NCI-H748 (cell line): ENCODE data around the gene TNF.
"Not testable (repeated sequence)": the region's sequence is repeated elsewhere in the genome, so short reads cannot be mapped to it uniquely, and the experiment has no call there.

ENCODE experiments used
- DNase-seq: peaks from one replicate; lab custom pipeline; 2025; ENCODE audit not compliant: unreplicated experiment; lab: John Stamatoyannopoulos, UW

The TNF gene

GRCh38 chr6:31587791-31588777 lies 12.7 kb downstream of the TNF start:
- no peak for DNase-seq

GRCh38 chr6:31588871-31589650 lies 13.7 kb downstream of the TNF start:
- no peak for DNase-seq

- not testable (repeated sequence) for DNase-seq
Observed at GRCh38 chr6:31590691-31591090, 15.3 kb downstream of the TNF start.

- no peak for DNase-seq
Observed at GRCh38 chr6:31592396-31592771, 17.0 kb downstream of the TNF start.

GRCh38 chr6:31597006-31597405 lies 21.6 kb downstream of the TNF start:
- peak; percentile 62 for DNase-seq

GRCh38 chr6:31607317-31607716 lies 32.0 kb downstream of the TNF start:
- DNase-seq, result no peak

- peak; percentile 95 for DNase-seq
Observed at GRCh38 chr6:31609519-31610406, 34.4 kb downstream of the TNF start.

GRCh38 chr6:31610968-31611367 lies 35.6 kb downstream of the TNF start:
- DNase-seq, result no peak

- no peak for DNase-seq
Observed at GRCh38 chr6:31614075-31614619, 38.8 kb downstream of the TNF start.

- no peak for DNase-seq
Observed at GRCh38 chr6:31614684-31615578, 39.6 kb downstream of the TNF start, which contains the start of gene AIF1. Gene AIF1, plus strand, starts transcription at chr6:31615234. Its CDS starts 96 bp downstream, at chr6:31615330.

GRCh38 chr6:31615748-31616147 lies 40.4 kb downstream of the TNF start:
- DNase-seq, result no peak

- DNase-seq, result no peak
Observed at GRCh38 chr6:31617010-31617409, 41.6 kb downstream of the TNF start.

GRCh38 chr6:31619805-31620585 lies 44.6 kb downstream of the TNF start:
- peak; percentile 100 for DNase-seq

GRCh38 chr6:31620586-31621319 lies 45.4 kb downstream of the TNF start, which contains the start of gene PRRC2A:
Gene PRRC2A, plus strand, starts transcription at chr6:31620715. Its CDS starts 2,075 bp downstream, at chr6:31622790.
- peak; percentile 91 for DNase-seq

- DNase-seq, result peak; percentile 23
Observed at GRCh38 chr6:31621320-31621939, 46.1 kb downstream of the TNF start.

GRCh38 chr6:31621991-31622390 lies 46.6 kb downstream of the TNF start:
- DNase-seq, result no peak

GRCh38 chr6:31622684-31623091 lies 47.3 kb downstream of the TNF start:
- no peak for DNase-seq
